Gastroesophageal sphincter (tissue), 4 donors: ENCODE results near the gene ZNF593. TPM values are rescaled to one million over a fixed set of nuclear protein-coding genes. Genes with fewer than 3 reads are reported as not detected.

Experiments
- ATAC-seq: fragments of 150-250 bp; one replicate; pipeline ENCODE4 v1.9.1; 2016; ENCODE audit warnings: mild to moderate bottlenecking, moderate library complexity
- H3K27ac ChIP-seq, 4 donors: fragments of 200-600 bp; sonication (generic) in 3 of 4; 1 replicate in 3 of 4; 2 replicates in 1 of 4; pipeline ENCODE4 v1.5.1; 2016 to 2019
- H3K27me3 ChIP-seq: fragments of 200-600 bp; sonication (generic); one replicate; pipeline ENCODE4 v1.5.1; 2019
- H3K36me3 ChIP-seq, 2 donors: fragments of 200-600 bp; sonication (generic); one replicate each; pipeline ENCODE4 v1.5.1; 2019; ENCODE audit warnings: control low read depth in 1 of 2
- H3K4me1 ChIP-seq, 3 donors: fragments of 200-600 bp; sonication (generic); 1 replicate in 2 of 3; 2 replicates in 1 of 3; pipeline ENCODE4 v1.5.1; 2016 to 2019; ENCODE audit warnings: control low read depth in 2 of 3
- H3K4me3 ChIP-seq, 2 donors: fragments of 200-600 bp; sonication (generic); one replicate each; pipeline ENCODE4 v1.5.1; 2019; ENCODE audit warnings: mild to moderate bottlenecking in 1 of 2, moderate library complexity in 1 of 2
- H3K9me3 ChIP-seq, 3 donors: fragments of 200-600 bp; sonication (generic); one replicate each; pipeline ENCODE4 v1.5.1; 2017 to 2019; ENCODE audit warnings: control low read depth in 2 of 3
- CTCF ChIP-seq, 4 experiments: fragments of 200-600 bp in 2 of 4; fragments of 450-650 bp in 2 of 4; sonication (generic) in 1 of 4; IDR thresholded peaks; one replicate each; pipeline ENCODE4 v1.5.1; 2017 to 2019; ENCODE audit warnings: antibody characterized with exemption in 4 of 4, mild to moderate bottlenecking in 2 of 4, moderate library complexity in 2 of 4
- EP300 ChIP-seq: sonication (generic); formaldehyde crosslinking; IDR thresholded peaks from one replicate; pipeline ENCODE4 v1.6.1; 2017; ENCODE audit warnings: antibody characterized with exemption, mild to moderate bottlenecking
- POLR2A ChIP-seq, 2 donors: fragments of 450-650 bp; IDR thresholded peaks; one replicate each; pipeline ENCODE4 v1.6.1; 2017; ENCODE audit warnings: antibody characterized with exemption in 2 of 2, mild to moderate bottlenecking in 2 of 2, moderate library complexity in 1 of 2
- POLR2AphosphoS5 ChIP-seq: sonication (generic); formaldehyde crosslinking; IDR thresholded peaks from one replicate; pipeline ENCODE4 v1.6.1; 2017; ENCODE audit warnings: antibody characterized with exemption
- WGBS, 2 donors: methylation state at CpG; one replicate each; pipeline ENCODE4 v1.1.5; 2018; ENCODE audit warnings: low coverage in 1 of 2; 5-methylcytosine and 5-hydroxymethylcytosine counted together
- total RNA-seq, 4 donors: library from RNA; depleted of rRNA; stranded (reverse); fragments of >200 nt; gene quantifications; one replicate each; pipeline ENCODE4 v1.1.0, GENCODE V29; 2016

The ZNF593 gene
- 10 to 100 TPM in 3 of 4 donors, 1 to 10 TPM in 1; 5.0 to 22.8 (median 16.6) TPM for total RNA-seq

- peaks cover 3 to 23% (median 8%) of the 10 kb centered on the region in 3 donors for H3K4me1 ChIP-seq
- no peaks in the 10 kb centered on the region for H3K27me3 ChIP-seq
- ATAC-seq: peak; percentile 98
- no peaks in the 10 kb centered on the region for H3K9me3 ChIP-seq
- peak within 1 kb of the TSS; percentile 72 to 91 for H3K4me3 ChIP-seq
- peak; percentile 79 for TF ChIP-seq POLR2AphosphoS5
- peak; percentile 36 to 52 for TF ChIP-seq POLR2A (IDR thresholded peaks at IDR 0.05)
- no peak for TF ChIP-seq EP300
- TF ChIP-seq CTCF (IDR thresholded peaks at IDR 0.05): peak in 3 of 4 experiments; percentile 90 to 97 (median 97)
- peaks cover 0 to 11% of the 10 kb centered on the region in 2 donors for H3K36me3 ChIP-seq
- H3K27ac ChIP-seq: peak within 1 kb of the TSS; percentile 31 to 86 (median 84)
- WGBS, 2 donors: 0% methylated on average over 7 of the region's 76 CpGs; no CpG with 5 or more reads in 1 of the 2 donors
Measured at GRCh38 chr1:26169669-26170471, at the start of gene ZNF593. Gene ZNF593 (plus strand): TSS chr1:26169908. CDS start chr1:26169984, 76 bp downstream.

DNA sequence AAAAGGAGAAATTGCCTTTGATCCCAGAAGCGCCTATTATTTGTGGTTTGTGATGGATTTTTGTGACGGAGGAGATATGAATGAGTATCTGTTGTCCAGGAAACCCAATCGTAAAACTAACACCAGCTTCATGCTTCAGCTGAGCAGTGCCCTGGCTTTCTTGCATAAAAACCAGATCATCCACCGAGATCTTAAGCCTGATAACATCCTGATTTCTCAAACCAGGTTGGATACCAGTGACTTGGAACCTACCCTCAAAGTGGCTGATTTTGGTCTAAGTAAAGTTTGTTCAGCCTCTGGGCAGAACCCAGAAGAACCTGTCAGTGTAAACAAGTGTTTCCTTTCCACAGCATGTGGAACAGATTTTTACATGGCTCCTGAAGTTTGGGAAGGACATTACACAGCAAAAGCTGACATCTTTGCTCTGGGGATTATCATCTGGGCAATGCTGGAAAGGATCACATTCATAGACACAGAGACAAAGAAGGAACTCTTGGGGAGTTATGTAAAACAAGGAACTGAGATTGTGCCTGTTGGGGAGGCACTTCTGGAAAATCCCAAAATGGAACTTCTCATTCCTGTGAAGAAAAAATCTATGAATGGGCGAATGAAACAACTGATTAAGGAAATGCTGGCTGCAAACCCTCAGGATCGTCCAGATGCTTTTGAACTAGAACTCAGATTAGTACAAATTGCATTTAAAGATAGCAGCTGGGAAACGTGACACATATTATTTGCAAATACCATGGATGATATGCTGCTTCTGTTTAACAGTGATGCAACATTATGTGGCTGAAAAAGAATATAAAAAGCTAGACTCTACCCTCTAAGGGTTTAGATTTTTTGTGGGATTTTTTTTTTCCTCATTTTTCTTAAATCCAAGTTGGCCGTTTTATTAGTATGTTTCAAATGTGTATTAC, 47.6 kb upstream of the ZNF593 start:
- no peaks in the 10 kb centered on the region for H3K9me3 ChIP-seq
- 42 to 69% methylated on average over 7 to 8 of the region's 8 CpGs for WGBS, 2 donors
- peaks cover 0 to 47% of the 10 kb centered on the region in 2 donors for H3K36me3 ChIP-seq
- H3K4me1 ChIP-seq: peaks cover 0 to 32% (median 0%) of the 10 kb centered on the region in 3 donors
- H3K27ac ChIP-seq: peak overlapping the region in 2 of 4 donors; percentile 18 to 42
- ATAC-seq: no peak
- H3K27me3 ChIP-seq: no peaks in the 10 kb centered on the region
- no peak for TF ChIP-seq EP300
- TF ChIP-seq POLR2AphosphoS5: no peak
- no peak for TF ChIP-seq POLR2A (IDR thresholded peaks at IDR 0.05)
- TF ChIP-seq CTCF (IDR thresholded peaks at IDR 0.05): no peak
- H3K4me3 ChIP-seq: no peak overlapping the region

DNA sequence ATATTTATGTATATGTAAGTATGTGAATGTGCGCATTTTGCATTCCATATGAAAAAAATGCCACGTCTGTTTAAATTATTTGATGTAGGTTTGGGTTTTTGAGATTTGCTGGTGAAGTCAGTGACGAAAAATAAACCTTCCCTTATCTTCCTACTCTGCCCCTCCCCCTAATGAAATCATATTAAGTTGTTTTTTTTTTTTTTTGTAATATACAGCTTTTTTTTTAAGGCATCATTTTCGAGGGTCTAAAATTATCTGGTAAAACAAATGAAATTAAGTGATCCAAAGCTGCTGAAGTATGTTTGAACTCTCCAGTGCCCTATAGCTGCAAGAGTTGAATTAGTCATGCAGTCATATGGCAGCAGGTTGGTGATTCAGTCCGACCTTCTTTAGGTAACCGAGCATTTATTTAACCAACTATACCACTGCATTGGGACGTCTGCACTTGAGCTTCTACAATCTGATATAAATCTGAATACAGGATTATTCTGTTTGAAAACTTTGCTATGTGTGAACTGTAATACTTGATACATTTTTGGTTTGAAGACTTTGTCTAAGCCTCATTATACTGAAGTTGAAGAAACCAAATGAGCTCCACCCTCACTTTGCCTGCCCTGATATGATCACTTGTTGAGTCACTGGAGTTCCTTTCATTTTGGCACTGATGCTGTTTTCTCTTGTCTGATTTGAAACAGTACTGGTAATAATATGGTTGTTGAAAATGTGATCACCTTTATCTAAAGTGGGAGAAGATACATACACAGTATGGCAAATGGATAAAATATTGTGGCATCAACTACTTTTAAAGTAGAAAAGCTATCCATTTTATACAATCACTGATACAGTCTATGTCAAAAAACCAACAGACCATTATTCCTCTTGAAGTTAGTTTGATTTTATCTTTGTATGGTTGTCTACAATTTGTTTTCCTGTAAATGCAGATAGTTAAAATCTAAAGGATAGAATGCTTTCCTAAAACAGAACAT, 46.4 kb upstream of the ZNF593 start:
- TF ChIP-seq POLR2AphosphoS5 (no peak), POLR2A (IDR thresholded peaks at IDR 0.05) (no peak), CTCF (IDR thresholded peaks at IDR 0.05) (no peak), EP300 (no peak)
- WGBS, 2 donors: 83 to 87% methylated on average over 6 to 7 of the region's 7 CpGs
- no peaks in the 10 kb centered on the region for H3K27me3 ChIP-seq
- peaks cover 0 to 32% (median 0%) of the 10 kb centered on the region in 3 donors for H3K4me1 ChIP-seq
- peaks cover 0 to 36% of the 10 kb centered on the region in 2 donors for H3K36me3 ChIP-seq
- no peak overlapping the region for H3K27ac ChIP-seq
- no peak for ATAC-seq
- H3K4me3 ChIP-seq: no peak overlapping the region
- no peaks in the 10 kb centered on the region for H3K9me3 ChIP-seq
